RWPE1 (cell line): ENCODE data around the gene DLGAP1.
"Not testable (repeated sequence)": the region's sequence is repeated elsewhere in the genome, so short reads cannot be mapped to it uniquely, and the experiment has no call there.

Source experiments
- CTCF ChIA-PET: fragments of 350-600 bp; sonication (Branson Sonifier 250); formaldehyde crosslinking; extraction: SDS; loops from one replicate; lab custom pipeline; 2021; lab: Yijun Ruan, JAX
- POLR2A ChIA-PET: fragments of 400-600 bp; formaldehyde crosslinking; extraction: SDS; loops from one replicate; lab custom pipeline; 2020; ENCODE audit warnings: antibody characterized with exemption; ENCODE audit not compliant: low non-redundant PET; lab: Yijun Ruan, JAX
- DNase-seq: peaks from one replicate; pipeline ENCODE4 v3.0.0; 2012; ENCODE audit warnings: low spot score
- H3K27ac ChIP-seq: fragments of 450-650 bp; 2 replicates; pipeline ENCODE4 v1.5.1; 2017
- TF ChIP-seq, protein P1 (sequence below): fragments of 450-650 bp; conservative IDR thresholded peaks from 2 replicates; pipeline ENCODE4 v1.5.1; 2017; ENCODE audit warnings: low read depth, mild to moderate bottlenecking

The DLGAP1 gene

DNA sequence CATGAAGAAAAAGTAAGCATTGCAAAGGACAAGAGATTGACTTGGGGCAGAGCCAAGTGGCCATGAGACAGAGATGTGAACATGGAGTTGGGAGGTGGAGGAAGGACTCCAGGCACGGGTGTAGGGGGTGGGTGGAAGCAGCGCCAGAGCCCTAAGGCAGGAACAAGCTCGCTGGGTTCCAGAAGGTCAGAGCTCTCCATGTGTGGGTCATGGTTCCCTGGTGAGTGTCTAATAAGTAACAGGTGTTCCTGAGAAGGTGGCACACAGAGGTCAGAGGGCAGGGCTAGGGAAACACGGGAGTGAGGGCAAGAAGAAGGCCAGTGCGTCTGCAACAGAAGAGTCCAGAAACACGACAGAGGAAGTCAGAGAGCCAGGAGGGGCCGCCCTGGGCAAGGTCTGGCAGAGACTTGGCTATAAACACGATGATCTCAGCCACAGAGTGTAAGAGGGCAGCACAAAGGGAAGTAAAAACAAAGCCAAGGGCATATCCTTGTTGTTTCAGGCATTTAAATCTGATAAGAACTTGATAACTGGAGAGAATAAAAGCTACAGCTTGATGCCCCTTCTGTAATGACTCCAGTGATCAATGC is 744.3 kb downstream of the DLGAP1 start:
- TF ChIP-seq, protein P1, sequence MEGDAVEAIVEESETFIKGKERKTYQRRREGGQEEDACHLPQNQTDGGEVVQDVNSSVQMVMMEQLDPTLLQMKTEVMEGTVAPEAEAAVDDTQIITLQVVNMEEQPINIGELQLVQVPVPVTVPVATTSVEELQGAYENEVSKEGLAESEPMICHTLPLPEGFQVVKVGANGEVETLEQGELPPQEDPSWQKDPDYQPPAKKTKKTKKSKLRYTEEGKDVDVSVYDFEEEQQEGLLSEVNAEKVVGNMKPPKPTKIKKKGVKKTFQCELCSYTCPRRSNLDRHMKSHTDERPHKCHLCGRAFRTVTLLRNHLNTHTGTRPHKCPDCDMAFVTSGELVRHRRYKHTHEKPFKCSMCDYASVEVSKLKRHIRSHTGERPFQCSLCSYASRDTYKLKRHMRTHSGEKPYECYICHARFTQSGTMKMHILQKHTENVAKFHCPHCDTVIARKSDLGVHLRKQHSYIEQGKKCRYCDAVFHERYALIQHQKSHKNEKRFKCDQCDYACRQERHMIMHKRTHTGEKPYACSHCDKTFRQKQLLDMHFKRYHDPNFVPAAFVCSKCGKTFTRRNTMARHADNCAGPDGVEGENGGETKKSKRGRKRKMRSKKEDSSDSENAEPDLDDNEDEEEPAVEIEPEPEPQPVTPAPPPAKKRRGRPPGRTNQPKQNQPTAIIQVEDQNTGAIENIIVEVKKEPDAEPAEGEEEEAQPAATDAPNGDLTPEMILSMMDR, result no peak
- no peak overlapping the region for H3K27ac ChIP-seq
- DNase-seq, result no peak
- POLR2A ChIA-PET, result no interaction called here
- CTCF ChIA-PET, result no interaction called here

DNA sequence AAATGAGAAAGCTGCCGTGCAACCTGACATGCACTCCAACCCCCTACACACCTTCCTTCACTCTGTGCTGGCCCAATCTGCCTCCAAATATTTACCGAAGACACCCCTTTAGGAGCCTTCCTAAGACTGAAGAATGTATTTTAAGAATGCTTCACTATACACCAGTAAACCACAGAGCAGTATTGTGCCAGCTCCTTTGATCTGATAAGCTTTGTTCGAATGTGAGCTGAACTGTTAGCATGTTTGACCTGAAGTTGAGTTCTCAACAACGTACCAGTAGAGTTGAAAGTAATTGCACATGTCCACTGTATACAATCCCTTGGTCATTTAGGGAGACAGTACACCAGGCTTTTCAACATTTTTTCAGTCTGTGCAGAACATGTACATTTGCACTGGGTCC is 745.9 kb downstream of the DLGAP1 start:
- CTCF ChIA-PET, result no interaction called here
- no peak for DNase-seq
- POLR2A ChIA-PET, result no interaction called here
- TF ChIP-seq, protein P1, result no peak
- H3K27ac ChIP-seq, result no peak overlapping the region

DNA sequence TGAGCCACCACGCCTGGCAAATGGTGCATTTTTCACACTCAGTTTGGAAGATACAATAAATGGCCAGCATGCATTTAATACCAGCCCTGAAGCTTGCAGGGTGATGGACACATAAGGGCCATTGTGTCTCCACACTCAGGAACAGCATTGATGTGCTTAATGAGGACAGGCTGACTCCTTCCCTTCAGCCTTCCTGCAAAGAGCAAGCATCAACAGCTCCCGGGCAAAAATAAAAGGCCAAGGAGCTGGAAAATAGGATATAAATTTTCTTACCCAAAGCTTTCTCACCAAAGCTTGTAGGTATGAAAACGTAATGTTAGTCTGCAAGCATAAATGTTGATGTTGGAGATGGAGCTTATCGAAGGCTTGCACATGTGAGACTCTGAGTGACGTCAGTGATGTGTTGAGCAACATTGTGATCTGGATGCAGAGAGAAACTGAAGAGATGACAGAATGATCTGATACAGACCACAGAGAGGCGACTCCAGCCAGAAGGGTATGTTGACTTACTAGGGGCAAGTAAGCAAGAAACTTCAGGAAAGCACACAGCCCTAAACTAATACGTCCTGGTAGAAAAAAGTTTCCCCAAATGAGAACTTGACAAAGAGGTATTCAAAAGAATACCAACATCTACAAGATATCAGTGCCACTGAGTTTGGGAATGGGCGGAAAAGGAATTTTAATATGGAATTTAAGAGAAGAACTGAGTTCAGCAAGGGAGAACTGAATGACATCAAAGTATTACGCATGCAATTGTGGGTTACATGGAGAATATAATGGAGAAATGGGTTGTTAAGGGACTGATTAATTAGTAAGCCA is 748.6 kb downstream of the DLGAP1 start:
- ChIA-PET CTCF (no interaction called here), POLR2A (no interaction called here)
- no peak for DNase-seq
- no peak overlapping the region for H3K27ac ChIP-seq
- TF ChIP-seq, protein P1, result no peak

DNA sequence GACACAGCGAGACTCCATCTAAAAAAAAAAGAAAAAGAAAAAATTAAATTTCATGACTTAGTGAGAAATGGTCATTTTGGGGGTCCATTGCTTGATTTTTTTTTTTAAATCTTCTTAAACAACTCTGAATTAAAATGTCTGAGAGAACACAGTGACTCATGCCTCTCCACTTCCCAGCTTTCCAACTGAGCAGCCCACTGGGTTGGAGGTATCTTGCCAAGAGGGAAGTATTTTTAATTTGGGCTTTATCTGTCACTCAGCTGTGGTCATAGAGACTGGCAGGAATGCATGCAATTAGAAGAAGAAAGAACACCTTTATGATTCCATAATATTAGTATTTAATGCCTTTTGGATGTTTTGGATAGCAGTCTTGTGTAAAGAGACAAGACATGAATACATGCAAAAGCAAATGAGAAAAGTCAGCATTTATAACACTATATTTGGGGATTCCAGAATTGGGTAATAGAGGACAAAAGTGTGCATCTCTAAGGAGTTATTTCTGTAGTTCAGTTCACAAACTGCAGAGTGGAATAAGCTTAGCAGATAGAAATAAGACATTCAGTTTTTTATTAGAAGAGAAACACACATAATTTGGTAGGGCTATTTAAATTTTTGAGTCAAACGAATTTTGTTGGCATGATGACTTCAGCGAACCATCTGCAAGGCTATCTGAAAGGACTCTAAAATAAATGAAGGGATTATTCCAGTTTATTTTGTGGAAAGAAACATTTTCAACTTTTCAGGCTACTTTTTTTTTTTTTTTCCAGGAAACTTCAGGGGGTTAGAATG is 750.4 kb downstream of the DLGAP1 start:
- no peak for DNase-seq
- CTCF ChIA-PET, result interaction anchor here (0.6 to 2.7 kb wide), 7 partner anchors 18 to 290 kb away, joined by 3 to 19 read pairs (median 3); no protein-coding TSS in a partner anchor
- POLR2A ChIA-PET, result no interaction called here
- H3K27ac ChIP-seq, result no peak overlapping the region
- TF ChIP-seq, protein P1, result no peak

DNA sequence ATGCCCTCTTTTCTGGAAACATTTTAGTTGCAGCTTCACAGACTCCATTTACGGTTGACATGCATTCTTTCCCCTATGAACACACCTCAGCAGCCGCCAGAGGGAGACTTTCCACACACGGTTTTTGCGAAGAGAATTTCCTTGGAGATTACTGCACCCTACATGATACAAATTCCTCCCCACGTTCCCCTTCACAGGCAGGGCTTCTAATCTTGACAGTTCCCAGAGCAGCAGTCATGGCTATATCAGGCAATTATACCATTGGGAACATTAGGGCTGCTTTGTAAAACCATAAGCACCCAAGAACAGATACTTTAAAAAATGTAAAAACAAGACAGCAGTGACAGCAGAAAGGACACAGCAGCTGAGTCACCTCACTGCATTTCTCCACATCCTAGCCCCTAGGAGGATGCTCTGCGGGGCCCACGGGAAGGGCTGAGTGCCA is 751.4 kb downstream of the DLGAP1 start:
- ChIA-PET CTCF (interaction anchor here (0.5 to 2.7 kb wide), 11 partner anchors 30 to 949 kb away, joined by 3 to 19 read pairs (median 4); no protein-coding TSS in a partner anchor), POLR2A (no interaction called here)
- no peak overlapping the region for H3K27ac ChIP-seq
- TF ChIP-seq, protein P1, result peak; percentile 85
- peak; percentile 64 for DNase-seq

DNA sequence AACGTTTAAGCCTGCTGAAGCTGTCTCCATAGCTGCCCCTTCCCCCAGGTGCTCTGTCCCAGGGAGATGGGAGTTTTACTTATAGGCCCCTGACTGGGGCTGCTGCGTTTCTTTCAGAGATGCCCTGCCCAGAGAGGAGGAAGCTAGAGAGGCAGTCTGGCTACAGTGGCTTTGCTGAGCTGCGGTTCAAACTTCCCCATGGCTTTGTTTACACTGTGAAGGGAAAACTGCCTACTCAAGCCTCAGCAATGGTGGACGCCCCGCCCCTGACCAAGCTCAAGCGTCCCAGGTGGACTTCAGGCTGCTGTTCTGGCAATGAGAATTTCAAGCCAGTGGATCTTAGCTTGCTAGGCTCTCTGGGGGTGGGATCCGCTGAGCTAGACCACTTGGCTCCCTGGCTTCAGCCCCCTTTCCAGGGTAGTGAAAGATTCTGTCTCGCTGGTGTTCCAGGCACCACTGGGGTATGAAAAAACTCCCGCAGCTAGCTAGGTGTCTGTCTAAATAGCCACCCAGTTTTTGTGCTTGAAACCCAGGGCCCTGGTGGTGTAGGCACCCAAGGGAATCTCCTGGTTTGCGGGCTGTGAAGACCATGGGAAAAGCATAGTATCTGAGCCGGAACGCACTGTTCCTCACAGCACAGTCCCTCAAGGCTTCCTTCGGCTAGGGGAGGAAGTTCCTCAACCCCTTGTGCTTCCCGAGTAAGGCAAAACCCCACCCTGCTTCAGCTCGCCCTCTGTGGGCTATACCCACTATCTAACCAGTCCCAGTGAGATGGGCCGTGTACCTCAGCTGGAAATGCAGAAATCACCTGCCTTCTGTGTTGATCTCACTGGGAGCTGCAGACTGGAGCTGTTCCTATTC is 755.2 kb downstream of the DLGAP1 start:
- POLR2A ChIA-PET, H3K27ac ChIP-seq, CTCF ChIA-PET, DNase-seq: not testable (repeated sequence)

DNA sequence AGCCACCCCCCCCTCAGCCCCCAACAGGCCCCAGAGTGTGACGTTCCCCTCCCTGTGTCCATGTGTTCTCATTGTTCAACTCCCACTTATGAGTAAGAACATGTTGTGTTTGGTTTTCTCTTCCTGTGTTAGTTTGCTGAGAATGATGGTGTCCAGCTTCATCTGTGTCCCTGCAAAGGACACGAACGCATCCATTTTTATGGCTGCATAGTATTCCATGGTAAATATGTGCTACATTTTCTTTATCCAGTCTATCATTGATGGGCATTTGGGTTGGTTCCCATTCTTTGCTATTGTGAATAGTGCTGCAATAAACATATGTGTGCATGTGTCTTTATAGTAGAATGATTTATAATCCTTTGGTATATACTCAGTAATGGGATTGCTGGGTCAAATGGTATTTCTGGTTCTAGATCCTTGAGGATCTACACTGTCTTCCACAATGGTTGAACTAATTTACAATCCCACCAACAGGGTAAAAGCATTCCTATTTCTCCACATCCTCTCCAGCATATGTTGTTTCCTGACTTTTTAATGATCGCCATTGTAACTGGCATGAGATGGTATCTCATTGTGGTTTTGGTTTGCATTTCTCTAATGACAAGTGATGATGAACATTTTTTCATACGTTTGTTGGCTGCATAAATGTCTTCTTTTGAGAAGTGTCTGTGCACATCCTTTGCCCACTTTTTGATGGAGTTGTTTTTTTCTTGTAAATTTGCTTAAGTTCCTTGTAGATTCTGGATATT is 760.9 kb downstream of the DLGAP1 start:
- CTCF ChIA-PET, POLR2A ChIA-PET, H3K27ac ChIP-seq, DNase-seq: not testable (repeated sequence)
